Progenitor cell of endocrine pancreas (in vitro differentiated cells): ENCODE results near the gene RPUSD4. TPM values are rescaled to one million over a fixed set of nuclear protein-coding genes. Genes with fewer than 3 reads are reported as not detected.

Experiments used
- DNase-seq: peaks from one replicate; pipeline ENCODE4 v3.0.0; 2021; ENCODE audit warnings: low spot score; ENCODE audit not compliant: unreplicated experiment
- H3K27ac Mint-ChIP-seq: 2 replicates; pipeline ENCODE4 v1.8.0; 2021; ENCODE audit warnings: mild to moderate bottlenecking, moderate library complexity, mixed read lengths
- H3K27me3 Mint-ChIP-seq: 2 replicates; pipeline ENCODE4 v1.8.0; 2021; ENCODE audit warnings: mixed read lengths
- H3K36me3 Mint-ChIP-seq: 2 replicates; pipeline ENCODE4 v1.8.0; 2022; ENCODE audit warnings: mixed read lengths; ENCODE audit not compliant: insufficient read depth
- H3K4me1 Mint-ChIP-seq: 2 replicates; pipeline ENCODE4 v1.8.0; 2021; ENCODE audit warnings: low read depth, mixed read lengths
- H3K4me3 Mint-ChIP-seq: 2 replicates; pipeline ENCODE4 v1.8.0; 2021; ENCODE audit warnings: low read depth, mild to moderate bottlenecking, moderate library complexity, mixed read lengths
- H3K9me3 Mint-ChIP-seq: 2 replicates; pipeline ENCODE4 v1.8.0; 2021; ENCODE audit warnings: low read depth, mixed read lengths
- total RNA-seq: library from RNA; stranded (reverse); gene quantifications from 2 replicates; pipeline ENCODE4 v1.2.1, GENCODE V29; 2021
- TF ChIP-seq, protein P1 (sequence below): fragments of 200-600 bp; sonication (generic); IDR thresholded peaks from one replicate; pipeline ENCODE4 v1.5.0; 2021; ENCODE audit warnings: antibody characterized with exemption, mild to moderate bottlenecking; ENCODE audit not compliant: unreplicated experiment

The RPUSD4 gene
- total RNA-seq, 1 donor from 2014 or later = 41.0 TPM

DNA sequence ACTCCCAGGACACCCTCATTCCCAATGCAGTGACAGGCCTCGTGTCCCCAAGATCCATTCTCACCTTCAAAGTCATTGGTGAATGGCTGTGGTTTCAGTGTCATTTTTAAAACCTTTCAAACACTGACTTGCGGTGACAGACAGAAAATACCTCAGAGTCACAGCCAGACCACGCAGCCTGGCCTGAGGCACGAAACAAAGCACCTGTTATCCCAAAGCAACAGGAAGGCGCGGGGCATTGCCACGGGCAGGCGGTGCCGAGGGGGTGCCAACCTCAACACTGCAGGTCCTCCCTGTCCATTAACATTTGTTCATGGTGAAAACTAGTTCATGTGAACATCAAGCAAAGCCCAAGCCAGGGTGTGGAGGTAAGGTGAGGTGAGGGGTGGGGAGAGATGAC lies 38.2 kb downstream of the RPUSD4 start:
- H3K4me1 Mint-ChIP-seq = no peaks in the 10 kb centered on the region
- no peak overlapping the region for H3K4me3 Mint-ChIP-seq
- H3K27ac Mint-ChIP-seq = no peak overlapping the region
- no peaks in the 10 kb centered on the region for H3K27me3 Mint-ChIP-seq
- TF ChIP-seq, protein P1, sequence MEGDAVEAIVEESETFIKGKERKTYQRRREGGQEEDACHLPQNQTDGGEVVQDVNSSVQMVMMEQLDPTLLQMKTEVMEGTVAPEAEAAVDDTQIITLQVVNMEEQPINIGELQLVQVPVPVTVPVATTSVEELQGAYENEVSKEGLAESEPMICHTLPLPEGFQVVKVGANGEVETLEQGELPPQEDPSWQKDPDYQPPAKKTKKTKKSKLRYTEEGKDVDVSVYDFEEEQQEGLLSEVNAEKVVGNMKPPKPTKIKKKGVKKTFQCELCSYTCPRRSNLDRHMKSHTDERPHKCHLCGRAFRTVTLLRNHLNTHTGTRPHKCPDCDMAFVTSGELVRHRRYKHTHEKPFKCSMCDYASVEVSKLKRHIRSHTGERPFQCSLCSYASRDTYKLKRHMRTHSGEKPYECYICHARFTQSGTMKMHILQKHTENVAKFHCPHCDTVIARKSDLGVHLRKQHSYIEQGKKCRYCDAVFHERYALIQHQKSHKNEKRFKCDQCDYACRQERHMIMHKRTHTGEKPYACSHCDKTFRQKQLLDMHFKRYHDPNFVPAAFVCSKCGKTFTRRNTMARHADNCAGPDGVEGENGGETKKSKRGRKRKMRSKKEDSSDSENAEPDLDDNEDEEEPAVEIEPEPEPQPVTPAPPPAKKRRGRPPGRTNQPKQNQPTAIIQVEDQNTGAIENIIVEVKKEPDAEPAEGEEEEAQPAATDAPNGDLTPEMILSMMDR = no peak
- no peaks in the 10 kb centered on the region for H3K36me3 Mint-ChIP-seq
- DNase-seq = no peak
- no peaks in the 10 kb centered on the region for H3K9me3 Mint-ChIP-seq

DNA sequence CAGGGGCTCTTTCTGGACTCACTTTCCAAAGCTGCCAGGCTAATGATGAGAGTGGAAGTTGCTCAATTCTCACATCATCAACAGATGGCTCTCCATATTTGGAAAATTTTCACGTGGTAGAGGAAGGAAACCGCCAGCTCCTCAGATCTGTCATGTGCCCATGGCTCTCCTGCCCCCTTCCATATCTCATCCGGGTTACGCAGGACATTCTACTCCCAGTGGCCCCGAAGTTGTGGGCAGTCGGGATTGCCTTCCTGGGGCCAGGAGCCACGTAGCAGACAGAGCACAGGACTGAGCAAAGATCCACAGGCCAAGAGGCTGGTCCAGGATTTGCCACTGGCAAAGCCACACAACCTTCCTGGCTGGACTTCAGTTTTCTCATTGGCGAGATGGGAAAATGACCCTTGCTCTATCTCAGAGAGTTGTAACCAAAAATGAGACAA lies 38.8 kb downstream of the RPUSD4 start:
- no peaks in the 10 kb centered on the region for H3K4me1 Mint-ChIP-seq
- H3K4me3 Mint-ChIP-seq = no peak overlapping the region
- no peaks in the 10 kb centered on the region for H3K27me3 Mint-ChIP-seq
- no peak for DNase-seq
- H3K9me3 Mint-ChIP-seq = no peaks in the 10 kb centered on the region
- no peak overlapping the region for H3K27ac Mint-ChIP-seq
- TF ChIP-seq, protein P1 = no peak
- no peaks in the 10 kb centered on the region for H3K36me3 Mint-ChIP-seq

DNA sequence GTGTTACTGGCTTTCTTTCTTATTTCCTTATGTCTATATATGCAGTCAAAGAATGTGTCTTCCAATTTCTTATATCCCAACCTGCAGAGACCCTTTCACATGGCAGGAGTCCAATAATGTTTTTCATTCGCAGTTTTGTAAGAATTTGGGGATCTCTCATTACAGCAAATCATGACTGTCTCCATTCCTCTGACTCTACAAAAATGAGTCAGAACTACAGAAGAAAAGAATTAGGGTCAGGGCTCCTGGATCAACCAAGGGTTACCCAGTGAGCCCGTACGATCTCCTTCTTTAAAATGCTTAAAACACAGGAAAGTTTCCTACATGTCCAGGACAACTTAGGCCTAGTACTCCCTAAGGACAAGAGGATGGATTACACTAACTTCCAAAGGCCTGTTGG lies 42.2 kb downstream of the RPUSD4 start:
- TF ChIP-seq, protein P1 = no peak
- no peak for DNase-seq
- H3K9me3 Mint-ChIP-seq = no peaks in the 10 kb centered on the region
- H3K36me3 Mint-ChIP-seq = no peaks in the 10 kb centered on the region
- peaks cover 3% of the 10 kb centered on the region for H3K27me3 Mint-ChIP-seq
- H3K27ac Mint-ChIP-seq = no peak overlapping the region
- no peak overlapping the region for H3K4me3 Mint-ChIP-seq
- peaks cover 3% of the 10 kb centered on the region for H3K4me1 Mint-ChIP-seq

DNA sequence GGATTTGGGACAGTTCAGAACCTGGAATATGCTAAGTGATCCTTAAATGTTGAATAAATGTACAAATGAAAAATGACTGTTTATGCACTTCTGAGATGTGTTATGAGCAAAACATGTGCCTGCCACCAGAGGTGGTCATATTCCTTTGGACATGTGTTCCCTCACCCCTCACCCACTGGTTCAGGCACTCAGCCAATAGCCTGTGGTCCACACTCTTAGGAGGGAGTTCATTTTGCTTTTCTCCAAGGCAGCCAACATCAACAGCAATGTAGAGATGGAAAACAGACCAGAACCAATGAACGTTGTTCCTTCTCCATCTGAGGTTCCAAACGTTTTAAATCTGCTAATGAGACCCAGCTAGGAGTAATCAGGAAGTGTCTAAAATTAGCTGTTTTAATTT lies 44.0 kb downstream of the RPUSD4 start:
- H3K27me3 Mint-ChIP-seq = peaks cover 3% of the 10 kb centered on the region
- no peak overlapping the region for H3K4me3 Mint-ChIP-seq
- no peak overlapping the region for H3K27ac Mint-ChIP-seq
- H3K4me1 Mint-ChIP-seq = peaks cover 18% of the 10 kb centered on the region
- no peaks in the 10 kb centered on the region for H3K9me3 Mint-ChIP-seq
- DNase-seq = no peak
- H3K36me3 Mint-ChIP-seq = no peaks in the 10 kb centered on the region
- TF ChIP-seq, protein P1 = no peak

DNA sequence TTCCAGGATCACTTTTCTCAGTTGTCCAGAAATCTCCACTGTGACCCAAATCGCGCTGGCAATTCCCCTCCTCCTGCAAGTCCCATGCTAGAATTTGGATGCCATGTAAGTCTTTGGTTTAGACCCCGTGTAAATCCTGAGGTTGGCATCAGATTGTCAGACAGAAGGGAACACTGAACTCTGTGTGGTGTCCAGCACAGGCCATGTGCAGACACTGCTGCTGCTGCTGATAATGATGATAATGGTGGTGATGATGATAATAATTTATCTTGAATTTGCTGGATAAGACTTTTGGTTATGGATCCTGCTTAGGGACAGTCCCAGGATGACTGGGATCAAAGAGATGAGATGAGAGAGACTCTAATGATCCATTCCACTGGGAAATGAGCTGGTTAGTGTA lies 45.0 kb downstream of the RPUSD4 start:
- Mint-ChIP-seq H3K9me3 (no peaks in the 10 kb centered on the region), H3K27me3 (peaks cover 3% of the 10 kb centered on the region), H3K27ac (no peak overlapping the region), H3K36me3 (no peaks in the 10 kb centered on the region), H3K4me1 (peaks cover 24% of the 10 kb centered on the region), H3K4me3 (no peak overlapping the region)
- TF ChIP-seq, protein P1 = no peak
- DNase-seq = no peak
